HepG2 (cell line): ENCODE measurements around the gene PERP. TPM values are rescaled to one million over a fixed set of nuclear protein-coding genes. Genes with fewer than 3 reads are reported as not detected.

Experiments used
- ATF7-NPFF ChIP-seq: sonication (generic); formaldehyde crosslinking; IDR thresholded peaks from 2 replicates; pipeline ENCODE4 v1.8.1; 2023; ENCODE audit warnings: mild to moderate bottlenecking, low read depth, missing genetic modification reagents, moderate library complexity
- CBX1 ChIP-seq: IDR thresholded peaks from one replicate; pipeline ENCODE4 v1.6.1; 2016; ENCODE audit warnings: antibody characterized with exemption, low read depth
- FOXK1 ChIP-seq: sonication (generic); formaldehyde crosslinking; IDR thresholded peaks from 2 replicates; pipeline ENCODE4 v1.4.0; 2020; ENCODE audit warnings: low read depth, missing genetic modification reagents, borderline replicate concordance
- GFI1 ChIP-seq: sonication (generic); formaldehyde crosslinking; IDR thresholded peaks from 2 replicates; pipeline ENCODE4 v1.5.0; 2020; ENCODE audit warnings: missing genetic modification reagents, mild to moderate bottlenecking, borderline replicate concordance
- KAT2B ChIP-seq: fragments of 150-350 bp; IDR thresholded peaks from 2 replicates; pipeline ENCODE4 v1.6.1; 2014; ENCODE audit warnings: low read depth, low read length, borderline replicate concordance
- NFE2L2 ChIP-seq: fragments of 150-350 bp; IDR thresholded peaks from 2 replicates; pipeline ENCODE4 v1.6.1; 2014; ENCODE audit warnings: low read length
- NR2C2 ChIP-seq: sonication (generic); formaldehyde crosslinking; IDR thresholded peaks from 2 replicates; pipeline ENCODE4 v1.4.0; 2020; ENCODE audit warnings: missing genetic modification reagents, mild to moderate bottlenecking, moderate library complexity, borderline replicate concordance
- PAWR ChIP-seq: sonication (generic); formaldehyde crosslinking; IDR thresholded peaks from 2 replicates; pipeline ENCODE4 v1.4.0; 2020; ENCODE audit warnings: missing genetic modification reagents, mild to moderate bottlenecking, borderline replicate concordance
- PITX1 ChIP-seq: sonication (generic); formaldehyde crosslinking; IDR thresholded peaks from 2 replicates; pipeline ENCODE4 v1.5.1; 2020; ENCODE audit warnings: mild to moderate bottlenecking, missing genetic modification reagents
- REPIN1 ChIP-seq: sonication (generic); formaldehyde crosslinking; IDR thresholded peaks from 2 replicates; pipeline ENCODE4 v1.8.0; 2022; ENCODE audit warnings: missing genetic modification reagents, low read depth, mild to moderate bottlenecking, borderline replicate concordance
- RNF2 ChIP-seq: fragments of 450-650 bp; conservative IDR thresholded peaks from 2 replicates; pipeline ENCODE4 v1.6.1; 2016; ENCODE audit warnings: low read depth
- SP140L ChIP-seq: sonication (generic); formaldehyde crosslinking; IDR thresholded peaks from 2 replicates; pipeline ENCODE4 v1.4.0; 2020; ENCODE audit warnings: missing genetic modification reagents, borderline replicate concordance
- SP4 ChIP-seq: sonication (generic); formaldehyde crosslinking; IDR thresholded peaks from 2 replicates; pipeline ENCODE4 v1.8.1; 2023; ENCODE audit warnings: mild to moderate bottlenecking, missing genetic modification reagents
- TCF12 ChIP-seq, 2 experiments: fragments of 450-650 bp in 1 of 2; sonication (generic) in 1 of 2; formaldehyde crosslinking in 1 of 2; IDR thresholded peaks; 2 replicates each; pipeline versions ENCODE4 v1.6.1 to v1.8.0; 2017 to 2022; ENCODE audit warnings: antibody characterized with exemption in 1 of 2, mild to moderate bottlenecking in 1 of 2, missing genetic modification reagents in 1 of 2, moderate library complexity in 1 of 2
- TMF1 ChIP-seq: sonication (generic); formaldehyde crosslinking; IDR thresholded peaks from 2 replicates; pipeline ENCODE4 v1.8.1; 2022; ENCODE audit warnings: low read depth, missing genetic modification reagents
- ZNF430 ChIP-seq: sonication (generic); formaldehyde crosslinking; IDR thresholded peaks from 2 replicates; pipeline ENCODE4 v1.9.0; 2021; ENCODE audit warnings: mild to moderate bottlenecking, missing genetic modification reagents
- ZNF432 ChIP-seq: sonication (generic); formaldehyde crosslinking; IDR thresholded peaks from 2 replicates; pipeline ENCODE4 v1.5.0; 2020; ENCODE audit warnings: missing genetic modification reagents, mild to moderate bottlenecking, borderline replicate concordance
- ZNF451 ChIP-seq: sonication (generic); formaldehyde crosslinking; IDR thresholded peaks from 2 replicates; pipeline ENCODE4 v1.5.0; 2020; ENCODE audit warnings: mild to moderate bottlenecking, missing genetic modification reagents
- ZNF879 ChIP-seq: sonication (generic); formaldehyde crosslinking; IDR thresholded peaks from 2 replicates; pipeline ENCODE4 v1.8.1; 2023; ENCODE audit warnings: missing genetic modification reagents
- ZSCAN25 ChIP-seq: sonication (generic); formaldehyde crosslinking; IDR thresholded peaks from 2 replicates; pipeline ENCODE4 v1.8.0; 2022; ENCODE audit warnings: mild to moderate bottlenecking, missing genetic modification reagents
- polyA plus RNA-seq, 8 experiments: library from polyadenylated mRNA; depleted of rRNA in 3 of 8; stranded (reverse) in 7 of 8; unstranded in 1 of 8; fragments of >200 nt; fragmentation: Illumina TruSeq in 4 of 8; extraction: Trizol in 4 of 8; gene quantifications; 2 replicates each; pipeline versions ENCODE4 v1.2.1 to v1.2.3, GENCODE V29; 2011 to 2016; ENCODE audit warnings: low read depth in 4 of 8, missing spikeins in 1 of 8, mixed read lengths in 1 of 8; ENCODE audit not compliant: insufficient read depth in 1 of 8
- total RNA-seq, 5 experiments: library from RNA; depleted of rRNA; stranded (reverse); fragments of >200 nt; fragmentation: Illumina TruSeq; extraction: Trizol; gene quantifications; 2 replicates each; pipeline ENCODE4 v1.2.3, GENCODE V29; 2016; ENCODE audit warnings: low read depth in 1 of 5
- TF ChIP-seq, protein P1 (sequence below): sonication (generic); formaldehyde crosslinking; IDR thresholded peaks from 2 replicates; pipeline ENCODE4 v1.4.0; 2020; ENCODE audit warnings: mild to moderate bottlenecking, missing genetic modification reagents
- TF ChIP-seq, protein P2 (sequence below): sonication (generic); formaldehyde crosslinking; IDR thresholded peaks from 2 replicates; pipeline ENCODE4 v1.4.0; 2020; ENCODE audit warnings: missing genetic modification reagents, mild to moderate bottlenecking, borderline replicate concordance
- TF ChIP-seq, protein P3 (sequence below): IDR thresholded peaks from 2 replicates; pipeline ENCODE4 v1.6.1; 2016; ENCODE audit warnings: missing compliant biosample characterization, missing genetic modification reagents, borderline replicate concordance
- TF ChIP-seq, protein P4 (sequence below): IDR thresholded peaks from 2 replicates; pipeline ENCODE4 v1.6.1; 2016; ENCODE audit warnings: missing genetic modification reagents, missing compliant biosample characterization

Gene PERP
- total and polyA plus RNA-seq, 2 of the 13 experiments (the other 11 are each of a cell fraction or from before 2014, with no cell fraction given), result 26.0 to 53.0 TPM

DNA sequence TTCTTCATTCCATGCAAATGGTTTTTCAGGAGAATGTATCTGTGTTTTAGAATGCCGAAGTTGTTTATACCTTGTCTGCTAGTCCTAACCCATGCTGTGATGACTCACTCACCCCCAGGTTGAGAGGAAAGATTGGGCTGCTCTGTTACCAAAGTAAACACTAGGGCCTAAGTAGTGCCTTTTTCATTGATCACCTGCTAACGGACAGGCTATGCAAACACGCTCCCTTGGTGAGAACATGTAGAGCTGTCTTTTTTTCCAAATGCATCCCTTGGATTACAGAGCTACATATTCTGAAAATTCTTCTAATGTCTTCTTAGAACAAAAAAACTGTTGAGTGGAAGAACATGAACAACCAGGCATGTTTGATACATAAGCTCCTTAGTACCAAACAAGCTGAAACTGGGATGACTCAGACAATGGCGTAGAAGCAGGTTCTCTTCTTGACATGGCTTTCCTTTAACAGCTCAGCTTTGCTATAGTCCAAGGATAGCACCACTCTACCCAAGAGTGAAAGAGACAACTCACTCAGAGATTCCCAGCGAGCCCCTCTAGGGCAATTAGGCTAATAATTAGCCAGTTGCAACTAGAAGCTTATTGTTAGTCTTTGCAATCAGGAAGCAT, 20.5 kb downstream of the PERP start (continued):
- TF ChIP-seq FOXK1 (CRISPR knock-in tag) (peak; percentile 92; the same call in 1 of the 2 replicates), KAT2B (peak; percentile 40; the same call in 1 of the 2 replicates), ZNF879 (0 out of 2 replicates have a peak, but pooled peaks have one; percentile 51), GFI1 (peak; percentile 92), SP4 (CRISPR knock-in tag) (no peak), ZNF451 (CRISPR knock-in tag) (0 out of 2 replicates have a peak, but pooled peaks have one; percentile 53), SP140L (CRISPR knock-in tag) (no peak), ATF7-NPFF (CRISPR knock-in tag) (peak; percentile 41; the same call in 1 of the 2 replicates), PAWR (no peak), TCF12 (IDR thresholded peaks at IDR 0.05) (no peak), TCF12 (CRISPR knock-in tag; IDR thresholded peaks at IDR 0.05) (peak; percentile 52; the same call in 1 of the 2 replicates), PITX1 (CRISPR knock-in tag) (peak; percentile 91), NR2C2 (CRISPR knock-in tag) (peak; percentile 56; the same call in 1 of the 2 replicates), ZNF430 (CRISPR knock-in tag) (0 out of 2 replicates have a peak, but pooled peaks have one; percentile 8), TMF1 (CRISPR knock-in tag) (no peak), REPIN1 (CRISPR knock-in tag) (peak; percentile 64; the same call in 1 of the 2 replicates), ZSCAN25 (CRISPR knock-in tag) (peak; percentile 43; the same call in 1 of the 2 replicates), ZNF432 (no peak), RNF2 (no peak), CBX1 (peak; percentile 56), NFE2L2 (no peak)
- TF ChIP-seq, protein P1, sequence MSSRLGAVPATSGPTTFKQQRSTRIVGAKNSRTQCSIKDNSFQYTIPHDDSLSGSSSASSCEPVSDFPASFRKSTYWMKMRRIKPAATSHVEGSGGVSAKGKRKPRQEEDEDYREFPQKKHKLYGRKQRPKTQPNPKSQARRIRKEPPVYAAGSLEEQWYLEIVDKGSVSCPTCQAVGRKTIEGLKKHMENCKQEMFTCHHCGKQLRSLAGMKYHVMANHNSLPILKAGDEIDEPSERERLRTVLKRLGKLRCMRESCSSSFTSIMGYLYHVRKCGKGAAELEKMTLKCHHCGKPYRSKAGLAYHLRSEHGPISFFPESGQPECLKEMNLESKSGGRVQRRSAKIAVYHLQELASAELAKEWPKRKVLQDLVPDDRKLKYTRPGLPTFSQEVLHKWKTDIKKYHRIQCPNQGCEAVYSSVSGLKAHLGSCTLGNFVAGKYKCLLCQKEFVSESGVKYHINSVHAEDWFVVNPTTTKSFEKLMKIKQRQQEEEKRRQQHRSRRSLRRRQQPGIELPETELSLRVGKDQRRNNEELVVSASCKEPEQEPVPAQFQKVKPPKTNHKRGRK, result no peak
- TF ChIP-seq, protein P2, sequence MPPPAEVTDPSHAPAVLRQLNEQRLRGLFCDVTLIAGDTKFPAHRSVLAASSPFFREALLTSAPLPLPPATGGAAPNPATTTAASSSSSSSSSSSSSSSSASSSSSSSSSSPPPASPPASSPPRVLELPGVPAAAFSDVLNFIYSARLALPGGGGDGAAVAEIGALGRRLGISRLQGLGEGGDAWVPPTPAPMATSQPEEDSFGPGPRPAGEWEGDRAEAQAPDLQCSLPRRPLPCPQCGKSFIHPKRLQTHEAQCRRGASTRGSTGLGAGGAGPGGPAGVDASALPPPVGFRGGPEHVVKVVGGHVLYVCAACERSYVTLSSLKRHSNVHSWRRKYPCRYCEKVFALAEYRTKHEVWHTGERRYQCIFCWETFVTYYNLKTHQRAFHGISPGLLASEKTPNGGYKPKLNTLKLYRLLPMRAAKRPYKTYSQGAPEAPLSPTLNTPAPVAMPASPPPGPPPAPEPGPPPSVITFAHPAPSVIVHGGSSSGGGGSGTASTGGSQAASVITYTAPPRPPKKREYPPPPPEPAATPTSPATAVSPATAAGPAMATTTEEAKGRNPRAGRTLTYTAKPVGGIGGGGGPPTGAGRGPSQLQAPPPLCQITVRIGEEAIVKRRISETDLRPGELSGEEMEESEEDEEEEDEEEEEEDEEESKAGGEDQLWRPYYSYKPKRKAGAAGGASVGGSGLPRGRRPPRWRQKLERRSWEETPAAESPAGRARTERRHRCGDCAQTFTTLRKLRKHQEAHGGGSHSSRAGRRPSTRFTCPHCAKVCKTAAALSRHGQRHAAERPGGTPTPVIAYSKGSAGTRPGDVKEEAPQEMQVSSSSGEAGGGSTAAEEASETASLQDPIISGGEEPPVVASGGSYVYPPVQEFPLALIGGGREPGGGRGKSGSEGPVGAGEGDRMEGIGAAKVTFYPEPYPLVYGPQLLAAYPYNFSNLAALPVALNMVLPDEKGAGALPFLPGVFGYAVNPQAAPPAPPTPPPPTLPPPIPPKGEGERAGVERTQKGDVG, result no peak
- TF ChIP-seq, protein P3, sequence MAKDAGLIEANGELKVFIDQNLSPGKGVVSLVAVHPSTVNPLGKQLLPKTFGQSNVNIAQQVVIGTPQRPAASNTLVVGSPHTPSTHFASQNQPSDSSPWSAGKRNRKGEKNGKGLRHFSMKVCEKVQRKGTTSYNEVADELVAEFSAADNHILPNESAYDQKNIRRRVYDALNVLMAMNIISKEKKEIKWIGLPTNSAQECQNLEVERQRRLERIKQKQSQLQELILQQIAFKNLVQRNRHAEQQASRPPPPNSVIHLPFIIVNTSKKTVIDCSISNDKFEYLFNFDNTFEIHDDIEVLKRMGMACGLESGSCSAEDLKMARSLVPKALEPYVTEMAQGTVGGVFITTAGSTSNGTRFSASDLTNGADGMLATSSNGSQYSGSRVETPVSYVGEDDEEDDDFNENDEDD (CRISPR knock-in tag), result peak; percentile 46; the same call in 1 of the 2 replicates
- TF ChIP-seq, protein P4, sequence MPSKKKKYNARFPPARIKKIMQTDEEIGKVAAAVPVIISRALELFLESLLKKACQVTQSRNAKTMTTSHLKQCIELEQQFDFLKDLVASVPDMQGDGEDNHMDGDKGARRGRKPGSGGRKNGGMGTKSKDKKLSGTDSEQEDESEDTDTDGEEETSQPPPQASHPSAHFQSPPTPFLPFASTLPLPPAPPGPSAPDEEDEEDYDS (CRISPR knock-in tag), result peak; percentile 48; the same call in 1 of the 2 replicates
